Skin of body (tissue), 2 donors: Measurements from ENCODE around the gene HBG2. TPM values are rescaled to one million over a fixed set of nuclear protein-coding genes. Genes with fewer than 3 reads are reported as not detected.

ENCODE experiments used
- DNase-seq: peaks from one replicate; lab custom pipeline; 2025; lab: John Stamatoyannopoulos, UW
- total RNA-seq: library from RNA; depleted of rRNA; stranded (reverse); fragments of >200 nt; gene quantifications from one replicate; pipeline ENCODE4 v1.2.3, GENCODE V29; 2014

HBG2 gene
- total RNA-seq, 1 donor from 2014 or later, result 12,811 TPM

DNA sequence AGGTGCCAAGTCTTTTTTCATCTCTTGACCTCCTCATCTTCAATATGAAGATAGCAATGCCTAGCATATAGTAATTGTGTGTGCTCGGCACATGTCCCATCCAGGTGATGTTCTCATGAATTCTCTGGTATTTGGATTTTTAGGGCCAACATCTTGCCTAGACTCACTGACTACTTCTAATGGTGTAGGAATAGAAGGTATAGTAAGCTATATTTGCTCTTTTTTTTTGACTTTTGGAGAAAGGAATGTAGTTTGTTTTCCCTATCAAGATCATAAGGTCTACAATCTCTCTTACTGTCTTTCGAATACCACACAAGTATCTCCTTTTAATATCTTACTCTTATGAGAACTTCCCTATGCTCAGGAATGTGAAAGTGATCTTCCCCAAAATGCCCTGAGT lies 23.5 kb downstream of the HBG2 start:
- DNase-seq, result no peak

DNA sequence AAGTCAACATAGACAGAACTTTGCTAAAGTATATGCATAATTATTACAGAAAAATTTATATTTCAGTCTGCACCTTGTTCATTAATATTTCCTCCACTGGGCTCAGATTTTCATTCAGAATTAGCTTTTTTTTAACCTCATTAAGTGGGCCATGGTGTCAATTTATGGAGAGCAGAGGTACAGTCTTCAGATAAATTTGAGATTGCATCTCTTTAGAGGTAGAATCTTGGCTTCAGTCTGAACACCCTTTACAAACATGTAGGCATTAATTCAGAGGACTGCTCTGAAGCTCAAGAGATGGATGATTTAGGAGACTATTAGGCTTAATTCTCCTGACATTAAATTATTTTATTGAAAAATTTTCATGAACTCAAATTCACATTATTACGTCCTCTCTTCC lies 24.3 kb downstream of the HBG2 start:
- DNase-seq, result no peak

GRCh38 chr11:5229796-5230195 lies 24.8 kb downstream of the HBG2 start:
- no peak for DNase-seq

DNA sequence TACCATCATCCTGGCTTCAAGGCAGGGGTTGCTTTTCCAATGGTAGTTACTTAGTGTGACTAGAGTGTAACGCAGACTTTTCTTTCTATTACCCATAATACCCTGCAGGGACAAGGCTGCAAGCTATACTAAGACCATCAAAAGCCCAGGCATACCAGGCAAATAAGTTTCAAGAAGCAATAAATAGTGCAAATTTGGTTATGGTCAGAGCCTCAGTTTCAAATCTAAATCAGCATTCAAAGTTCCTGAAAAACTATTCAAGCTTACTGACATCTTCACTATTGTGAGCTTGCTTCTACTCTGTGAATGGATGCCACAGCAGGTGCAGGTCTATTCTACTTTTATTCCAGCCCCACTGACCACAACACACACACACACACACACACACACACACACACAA lies 25.2 kb downstream of the HBG2 start:
- no peak for DNase-seq

- DNase-seq, result no peak
These were observed 26.5 kb downstream of the HBG2 start for GRCh38 chr11:5228124-5228523.

DNA sequence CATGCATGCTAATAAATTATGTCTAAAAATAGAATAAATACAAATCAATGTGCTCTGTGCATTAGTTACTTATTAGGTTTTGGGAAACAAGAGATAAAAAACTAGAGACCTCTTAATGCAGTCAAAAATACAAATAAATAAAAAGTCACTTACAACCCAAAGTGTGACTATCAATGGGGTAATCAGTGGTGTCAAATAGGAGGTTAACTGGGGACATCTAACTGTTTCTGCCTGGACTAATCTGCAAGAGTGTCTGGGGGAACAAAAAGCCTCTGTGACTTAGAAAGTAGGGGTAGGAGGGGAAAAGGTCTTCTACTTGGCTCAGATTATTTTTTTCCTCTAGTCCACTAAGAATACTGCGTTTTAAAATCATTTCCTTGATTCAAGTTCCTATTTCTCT lies 26.9 kb downstream of the HBG2 start:
- DNase-seq, result no peak

GRCh38 chr11:5226732-5227310 lies 27.8 kb downstream of the HBG2 start, which contains the start of gene HBB:
TSS of gene HBB (minus strand) at chr11:5227071. CDS start at chr11:5227021, 50 bp downstream.
- DNase-seq, result no peak

- DNase-seq, result no peak
These were observed 29.1 kb downstream of the HBG2 start for GRCh38 chr11:5225480-5225871.

DNA sequence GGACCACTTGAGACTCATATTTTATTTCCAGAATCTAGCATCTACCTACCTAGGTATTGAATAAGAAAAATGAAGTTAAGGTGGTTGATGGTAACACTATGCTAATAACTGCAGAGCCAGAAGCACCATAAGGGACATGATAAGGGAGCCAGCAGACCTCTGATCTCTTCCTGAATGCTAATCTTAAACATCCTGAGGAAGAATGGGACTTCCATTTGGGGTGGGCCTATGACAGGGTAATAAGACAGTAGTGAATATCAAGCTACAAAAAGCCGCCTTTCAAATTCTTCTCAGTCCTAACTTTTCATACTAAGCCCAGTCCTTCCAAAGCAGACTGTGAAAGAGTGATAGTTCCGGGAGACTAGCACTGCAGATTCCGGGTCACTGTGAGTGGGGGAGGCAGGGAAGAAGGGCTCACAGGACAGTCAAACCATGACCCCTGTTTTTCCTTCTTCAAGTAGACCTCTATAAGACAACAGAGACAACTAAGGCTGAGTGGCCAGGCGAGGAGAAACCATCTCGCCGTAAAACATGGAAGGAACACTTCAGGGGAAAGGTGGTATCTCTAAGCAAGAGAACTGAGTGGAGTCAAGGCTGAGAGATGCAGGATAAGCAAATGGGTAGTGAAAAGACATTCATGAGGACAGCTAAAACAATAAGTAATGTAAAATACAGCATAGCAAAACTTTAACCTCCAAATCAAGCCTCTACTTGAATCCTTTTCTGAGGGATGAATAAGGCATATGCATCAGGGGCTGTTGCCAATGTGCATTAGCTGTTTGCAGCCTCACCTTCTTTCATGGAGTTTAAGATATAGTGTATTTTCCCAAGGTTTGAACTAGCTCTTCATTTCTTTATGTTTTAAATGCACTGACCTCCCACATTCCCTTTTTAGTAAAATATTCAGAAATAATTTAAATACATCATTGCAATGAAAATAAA lies 29.8 kb downstream of the HBG2 start:
- DNase-seq, result no peak

DNA sequence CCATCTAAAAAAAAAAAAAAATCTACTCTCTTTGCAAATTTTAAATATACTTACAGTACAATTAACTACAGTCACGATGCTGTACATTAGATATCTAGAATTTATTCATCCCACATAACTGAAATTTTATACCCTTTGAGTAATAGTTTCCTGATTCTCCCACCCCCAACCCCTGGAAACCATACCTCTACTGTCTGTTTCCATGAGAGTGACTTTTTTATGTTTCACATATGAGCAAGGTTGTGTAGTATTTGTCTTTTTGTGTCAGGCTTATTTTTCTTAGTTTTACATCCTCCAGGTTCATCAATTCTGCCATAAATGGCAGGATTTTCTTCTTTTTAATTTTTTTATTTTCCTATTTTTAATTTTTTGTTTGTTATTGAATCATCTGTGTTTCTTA lies 30.9 kb downstream of the HBG2 start:
- DNase-seq, result no peak

GRCh38 chr11:5223146-5223545 lies 31.4 kb downstream of the HBG2 start:
- DNase-seq, result no peak

- no peak for DNase-seq
These were observed 44.1 kb downstream of the HBG2 start for GRCh38 chr11:5210376-5210885.

DNA sequence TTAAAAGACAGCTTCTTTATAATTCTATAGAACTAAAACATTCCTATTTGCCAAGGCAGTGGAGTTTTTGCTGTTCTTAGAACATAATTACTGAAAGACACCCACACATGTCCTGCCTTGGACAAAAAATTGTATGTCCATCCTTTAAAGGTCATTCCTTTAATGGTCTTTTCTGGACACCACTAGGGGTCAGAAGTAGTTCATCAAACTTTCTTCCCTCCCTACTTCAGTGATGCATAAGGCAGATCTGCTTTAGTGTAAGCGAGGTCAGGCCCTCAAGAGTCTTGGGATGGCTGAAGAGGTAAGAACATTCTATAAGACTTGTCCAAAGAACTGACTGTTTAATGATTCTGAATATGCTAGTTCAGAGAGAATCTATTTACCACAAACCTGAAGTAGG lies 49.8 kb downstream of the HBG2 start:
- DNase-seq, result no peak

DNA sequence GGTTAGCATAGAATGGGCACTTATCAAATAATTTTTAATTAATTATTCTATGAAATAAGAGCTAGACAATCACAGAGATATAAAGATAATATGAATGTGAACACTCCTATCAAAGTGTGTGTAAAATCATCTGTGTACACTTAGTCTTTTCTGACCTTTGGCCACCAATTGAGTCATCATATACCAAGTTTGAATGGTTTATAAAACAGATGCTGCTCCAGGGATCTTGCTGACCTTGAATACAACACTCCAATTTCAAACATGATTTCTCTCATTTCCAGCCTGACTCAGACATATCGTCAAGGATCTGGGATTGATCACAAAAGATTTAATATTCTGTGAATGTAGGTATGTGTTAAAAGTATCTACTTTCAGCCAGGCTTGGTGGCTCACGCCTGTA lies 51.2 kb downstream of the HBG2 start:
- DNase-seq, result no peak

Other genes starting within 250 kb of the HBG2 start
- not detected for gene OR52J3, start 208.3 kb downstream of the HBG2 start, total RNA-seq
- gene OR52E2, start 195.2 kb downstream of the HBG2 start, total RNA-seq, result not detected
- not detected for gene OR52E1, start 185.2 kb downstream of the HBG2 start, total RNA-seq
- not detected for gene OR52A5, start 116.4 kb downstream of the HBG2 start, total RNA-seq
- not detected for gene OR52A1, start 100.0 kb downstream of the HBG2 start, total RNA-seq
- not detected for gene OR51V1, start 54.1 kb downstream of the HBG2 start, total RNA-seq
- 2,108 TPM for gene HBB, start 27.7 kb downstream of the HBG2 start, total RNA-seq
- gene HBD, start 20.3 kb downstream of the HBG2 start, total RNA-seq, result not detected
- 299 TPM for gene HBG1, start 4.9 kb downstream of the HBG2 start, total RNA-seq
- gene HBE1, start 15.2 kb upstream of the HBG2 start, total RNA-seq, result 27.0 TPM
- not detected for gene OR51B4, start 47.2 kb upstream of the HBG2 start, total RNA-seq
- 0.59 TPM for gene OR51B2, start 69.5 kb upstream of the HBG2 start, total RNA-seq
- gene OR51B5, start 88.7 kb upstream of the HBG2 start, total RNA-seq, result 0.30 TPM
- not detected for gene OR51B6, start 96.7 kb upstream of the HBG2 start, total RNA-seq
- not detected for gene OR51M1, start 129.0 kb upstream of the HBG2 start, total RNA-seq
- gene OR51Q1, start 167.3 kb upstream of the HBG2 start, total RNA-seq, result not detected
- 0.59 TPM for gene OR51I1, start 186.7 kb upstream of the HBG2 start, total RNA-seq
- gene OR51I2, start 194.5 kb upstream of the HBG2 start, total RNA-seq, result not detected
- gene OR52D1, start 233.9 kb upstream of the HBG2 start, total RNA-seq, result not detected